NT2/D1 (cell line): Measurements from ENCODE around the gene KIF19.

ENCODE experiments used
- YY1 ChIP-seq: IDR thresholded peaks from 2 replicates; pipeline ENCODE4 v1.6.1; 2011; ENCODE audit not compliant: insufficient read length, insufficient read depth
- ZNF274 ChIP-seq: IDR thresholded peaks from 2 replicates; pipeline ENCODE4 v1.6.1; 2011; ENCODE audit warnings: mild to moderate bottlenecking, low read depth, low read length

GRCh38 chr17:74337834-74338500, 11.9 kb downstream of the KIF19 start:
- no peak for TF ChIP-seq ZNF274
- no peak for TF ChIP-seq YY1
